Measurements from ENCODE around the gene HES1.

DNA sequence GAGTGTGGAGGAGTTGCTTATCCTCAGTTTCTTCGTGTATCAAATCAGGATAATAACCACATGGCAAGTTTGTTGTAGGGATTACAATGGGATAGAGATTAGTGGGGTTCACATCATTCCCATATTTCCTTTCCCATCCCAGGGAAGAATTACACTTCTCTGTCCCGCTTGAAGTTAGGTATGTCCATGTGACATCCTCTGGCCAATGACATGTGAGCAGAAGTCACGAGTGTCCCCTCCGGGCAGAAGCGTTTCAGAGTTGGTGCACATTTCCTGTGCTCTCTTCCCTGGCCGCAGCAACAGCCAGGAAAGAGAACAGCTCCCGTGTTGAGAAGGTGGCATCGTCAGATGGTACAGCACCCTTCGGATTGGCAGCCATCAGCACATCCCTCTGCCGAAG, 36.7 kb upstream of the HES1 start:
- TF ChIP-seq, protein P1, sequence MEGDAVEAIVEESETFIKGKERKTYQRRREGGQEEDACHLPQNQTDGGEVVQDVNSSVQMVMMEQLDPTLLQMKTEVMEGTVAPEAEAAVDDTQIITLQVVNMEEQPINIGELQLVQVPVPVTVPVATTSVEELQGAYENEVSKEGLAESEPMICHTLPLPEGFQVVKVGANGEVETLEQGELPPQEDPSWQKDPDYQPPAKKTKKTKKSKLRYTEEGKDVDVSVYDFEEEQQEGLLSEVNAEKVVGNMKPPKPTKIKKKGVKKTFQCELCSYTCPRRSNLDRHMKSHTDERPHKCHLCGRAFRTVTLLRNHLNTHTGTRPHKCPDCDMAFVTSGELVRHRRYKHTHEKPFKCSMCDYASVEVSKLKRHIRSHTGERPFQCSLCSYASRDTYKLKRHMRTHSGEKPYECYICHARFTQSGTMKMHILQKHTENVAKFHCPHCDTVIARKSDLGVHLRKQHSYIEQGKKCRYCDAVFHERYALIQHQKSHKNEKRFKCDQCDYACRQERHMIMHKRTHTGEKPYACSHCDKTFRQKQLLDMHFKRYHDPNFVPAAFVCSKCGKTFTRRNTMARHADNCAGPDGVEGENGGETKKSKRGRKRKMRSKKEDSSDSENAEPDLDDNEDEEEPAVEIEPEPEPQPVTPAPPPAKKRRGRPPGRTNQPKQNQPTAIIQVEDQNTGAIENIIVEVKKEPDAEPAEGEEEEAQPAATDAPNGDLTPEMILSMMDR (conservative IDR thresholded peaks at IDR 0.05; ENCODE audit: low read length) = no peak
- TF ChIP-seq EZH2phosphoT487 (IDR thresholded peaks at IDR 0.05; ENCODE audit: borderline replicate concordance) = no peak
